Hepatocyte (in vitro differentiated cells): ENCODE measurements around the gene KRTAP29-1. TPM values are rescaled to one million over a fixed set of nuclear protein-coding genes. Genes with fewer than 3 reads are reported as not detected.
"Not testable (repeated sequence)": the region's sequence is repeated elsewhere in the genome, so short reads cannot be mapped to it uniquely, and the experiment has no call there.

Source experiments
- DNase-seq: peaks from one replicate; pipeline ENCODE4 v3.0.0-alpha.2; 2016; ENCODE audit warnings: low spot score
- H2AFZ ChIP-seq: fragments of 200-600 bp; sonication (generic); 2 replicates; pipeline ENCODE4 v1.6.0; 2016; ENCODE audit warnings: antibody characterized with exemption, mild to moderate bottlenecking
- H3K27ac ChIP-seq: fragments of 200-600 bp; sonication (generic); 2 replicates; pipeline ENCODE4 v1.5.1; 2016; ENCODE audit warnings: mild to moderate bottlenecking
- H3K27me3 ChIP-seq: fragments of 200-600 bp; sonication (generic); 2 replicates; pipeline ENCODE4 v1.6.1; 2016
- H3K36me3 ChIP-seq: fragments of 200-600 bp; sonication (generic); replicated peaks from 2 replicates; pipeline ENCODE4 v1.5.1; 2016; ENCODE audit warnings: low read depth; ENCODE audit not compliant: insufficient read depth
- H3K4me1 ChIP-seq: fragments of 200-600 bp; sonication (generic); 2 replicates; pipeline ENCODE4 v1.5.1; 2016; ENCODE audit warnings: mild to moderate bottlenecking, moderate library complexity; ENCODE audit not compliant: insufficient read depth
- H3K4me2 ChIP-seq: fragments of 200-600 bp; sonication (generic); 2 replicates; pipeline ENCODE4 v1.6.0; 2016
- H3K4me3 ChIP-seq: fragments of 200-600 bp; sonication (generic); 2 replicates; pipeline ENCODE4 v1.5.1; 2016; ENCODE audit warnings: mild to moderate bottlenecking
- H3K79me2 ChIP-seq: fragments of 200-600 bp; sonication (generic); 2 replicates; pipeline ENCODE4 v1.6.0; 2017; ENCODE audit warnings: mild to moderate bottlenecking
- H3K9me2 ChIP-seq: fragments of 200-600 bp; sonication (generic); replicated peaks from 2 replicates; pipeline ENCODE4 v1.6.0; 2017; ENCODE audit warnings: mild to moderate bottlenecking; ENCODE audit not compliant: insufficient read depth
- H3K9me3 ChIP-seq: fragments of 200-600 bp; sonication (generic); 2 replicates; pipeline ENCODE4 v1.5.1; 2016; ENCODE audit warnings: low read depth, mild to moderate bottlenecking
- H4K20me1 ChIP-seq: fragments of 200-600 bp; sonication (generic); 2 replicates; pipeline ENCODE4 v1.6.0; 2016; ENCODE audit warnings: mild to moderate bottlenecking; ENCODE audit not compliant: insufficient read depth, poor library complexity, severe bottlenecking
- CTCF ChIP-seq: fragments of 200-600 bp; sonication (generic); IDR thresholded peaks from 2 replicates; pipeline ENCODE4 v1.5.1; 2016; ENCODE audit warnings: antibody characterized with exemption, mild to moderate bottlenecking; ENCODE audit not compliant: poor library complexity
- EZH2 ChIP-seq: fragments of 200-600 bp; sonication (generic); IDR thresholded peaks from 2 replicates; pipeline ENCODE4 v1.6.1; 2016; ENCODE audit warnings: antibody characterized with exemption, mild to moderate bottlenecking, borderline replicate concordance
- EZH2phosphoT487 ChIP-seq: fragments of 200-600 bp; sonication (generic); IDR thresholded peaks from one replicate; pipeline ENCODE4 v1.6.1; 2018; ENCODE audit warnings: antibody characterized with exemption, mild to moderate bottlenecking, low read depth, moderate library complexity; ENCODE audit not compliant: unreplicated experiment, severe bottlenecking
- WGBS: methylation state at CpG from one replicate; pipeline ENCODE4 v1.1.6; 2016; ENCODE audit warnings: low lambda C conversion rate; ENCODE audit errors: missing lambda C conversion rate; 5-methylcytosine and 5-hydroxymethylcytosine counted together
- polyA plus RNA-seq: library from polyadenylated mRNA; unstranded; fragments of >200 nt; fragmentation: Nextera tagmentation; extraction: Ambion mirVana; gene quantifications from 2 replicates; pipeline ENCODE4 v1.2.1, GENCODE V29; 2016
- total RNA-seq: library from RNA; depleted of rRNA; stranded (reverse); fragments of >200 nt; gene quantifications from 2 replicates; pipeline ENCODE4 v1.2.3, GENCODE V29; 2014

KRTAP29-1 gene
- total RNA-seq (not detected in 2 replicates), polyA plus RNA-seq (not detected in 2 replicates)

DNA sequence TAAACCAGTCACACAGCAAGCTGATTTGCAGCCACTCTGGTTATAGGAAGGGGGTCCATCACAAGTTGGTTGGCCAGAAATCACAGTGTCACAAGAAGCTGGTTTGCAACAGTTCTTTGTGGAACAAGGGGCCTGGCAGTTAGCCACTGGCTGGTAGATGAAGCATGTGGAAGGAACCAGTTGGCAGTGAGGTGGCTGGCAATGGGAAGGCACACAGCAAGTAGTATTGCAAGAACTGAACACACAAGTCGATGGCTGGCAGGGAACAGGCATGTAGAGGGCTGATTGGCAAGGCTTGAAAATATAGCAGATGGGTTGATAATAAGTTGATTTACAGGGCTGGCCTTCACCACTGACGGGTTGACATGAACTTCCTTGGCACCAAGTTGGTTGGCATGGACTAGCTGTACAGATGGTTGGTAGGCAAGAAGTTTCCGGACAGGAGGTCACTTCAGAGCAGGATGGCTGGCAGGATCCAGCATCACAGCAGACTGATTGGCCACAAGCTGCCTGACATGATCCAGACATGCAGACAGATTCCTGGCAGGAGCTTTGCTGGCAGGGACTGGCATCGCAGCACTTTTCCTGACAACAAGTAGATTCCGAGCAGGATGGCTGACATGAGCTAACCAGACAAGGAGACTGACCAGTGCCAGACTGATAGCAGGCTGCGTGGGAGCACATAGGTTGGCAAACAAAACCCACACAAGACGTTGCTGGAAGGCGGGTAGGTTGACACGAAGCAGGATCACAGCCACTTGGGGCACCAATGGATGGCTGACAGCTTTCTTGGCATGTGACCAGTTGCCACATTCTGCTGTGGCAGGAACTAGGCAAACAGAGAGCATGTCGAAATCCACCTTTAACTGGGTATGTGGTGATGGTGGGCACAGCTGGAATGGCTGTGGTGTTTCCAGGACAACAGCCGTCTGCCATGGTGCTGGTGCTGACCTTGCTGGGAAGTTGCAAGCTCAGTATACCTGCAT is at the start of gene KRTAP29-1:
KRTAP29-1 (minus strand) TSS at position 936 of the 986 bp plus-strand sequence; CDS start at position 936, 0 bp downstream.
- DNase-seq, result no peak
- Histone ChIP-seq H3K27me3 (no peaks in the 10 kb centered on the region), H3K79me2 (no peaks in the 10 kb centered on the region), H3K4me1 (no peaks in the 10 kb centered on the region), H3K9me3 (no peaks in the 10 kb centered on the region), H3K36me3 (no peaks in the 10 kb centered on the region), H2AFZ (no peak within 1 kb of the TSS), H3K27ac (no peak within 1 kb of the TSS), H4K20me1 (no peaks in the 10 kb centered on the region), H3K9me2 (no peaks in the 10 kb centered on the region), H3K4me2 (no peak within 1 kb of the TSS), H3K4me3 (no peak within 1 kb of the TSS)
- WGBS, result 85% methylated on average over 11 of the region's 11 CpGs
- TF ChIP-seq CTCF, result no peak
- TF ChIP-seq EZH2phosphoT487, result no peak
- TF ChIP-seq EZH2, result no peak

GRCh38 chr17:41351177-41351576 is 48.5 kb upstream of the KRTAP29-1 start:
- TF ChIP-seq CTCF (no peak), EZH2 (no peak), EZH2phosphoT487 (no peak)

DNA sequence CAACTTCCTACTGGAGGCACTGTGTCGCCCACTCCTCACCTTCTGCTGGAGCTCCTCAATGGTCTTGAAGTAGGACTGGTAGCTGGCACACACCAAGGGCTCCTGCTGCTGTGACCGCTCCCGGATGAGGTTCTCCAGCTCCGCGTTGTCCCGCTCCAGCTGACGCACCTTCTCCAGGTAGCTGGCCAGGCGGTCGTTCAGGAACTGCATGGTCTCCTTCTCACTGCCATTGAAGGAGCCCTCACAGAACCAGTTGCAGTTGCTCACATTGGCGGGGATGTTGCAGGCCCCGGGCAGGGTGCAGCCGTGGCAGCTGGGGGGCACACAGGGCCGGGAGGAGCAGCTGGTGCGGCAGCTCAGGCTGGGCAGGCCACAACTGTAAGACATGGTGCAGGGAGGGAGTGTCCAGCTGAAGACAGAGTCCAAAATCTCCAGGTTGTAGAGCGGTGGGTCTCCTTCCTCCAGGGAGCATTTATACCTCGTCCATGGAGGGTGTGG is 47.8 kb upstream of the KRTAP29-1 start, which contains the start of gene KRT33A:
KRT33A (minus strand) TSS at position 448 of the 498 bp plus-strand sequence; CDS start at position 387, 61 bp downstream.
- H3K9me3 ChIP-seq, H3K36me3 ChIP-seq, H3K4me1 ChIP-seq, H3K27me3 ChIP-seq, H2AFZ ChIP-seq, DNase-seq, H3K4me2 ChIP-seq, H4K20me1 ChIP-seq, H3K9me2 ChIP-seq, H3K79me2 ChIP-seq, H3K27ac ChIP-seq, H3K4me3 ChIP-seq: not testable (repeated sequence)
- 93% methylated on average over 16 of the region's 16 CpGs for WGBS

More at GRCh38 chr17:41351177-41351576, 48.5 kb upstream of the KRTAP29-1 start:
- Histone ChIP-seq H3K4me2 (no peak overlapping the region), H3K36me3 (no peaks in the 10 kb centered on the region), H3K27me3 (no peaks in the 10 kb centered on the region), H3K9me3 (no peaks in the 10 kb centered on the region), H3K9me2 (no peaks in the 10 kb centered on the region), H2AFZ (no peak overlapping the region), H3K4me1 (no peaks in the 10 kb centered on the region), H4K20me1 (no peaks in the 10 kb centered on the region), H3K27ac (no peak overlapping the region), H3K4me3 (no peak overlapping the region), H3K79me2 (no peaks in the 10 kb centered on the region)
- DNase-seq, result no peak
- 76% methylated on average over 2 of the region's 2 CpGs for WGBS
